ENCODE measurements around the gene GRK5. TPM values are rescaled to one million over a fixed set of nuclear protein-coding genes. Genes with fewer than 3 reads are reported as not detected.
A peak's percentile ranks its signal among the peaks of the same experiment; 100 is the strongest.

GRK5 gene
- total RNA-seq, 1 experiment from 2014 or later, result 1.2 TPM

DNA sequence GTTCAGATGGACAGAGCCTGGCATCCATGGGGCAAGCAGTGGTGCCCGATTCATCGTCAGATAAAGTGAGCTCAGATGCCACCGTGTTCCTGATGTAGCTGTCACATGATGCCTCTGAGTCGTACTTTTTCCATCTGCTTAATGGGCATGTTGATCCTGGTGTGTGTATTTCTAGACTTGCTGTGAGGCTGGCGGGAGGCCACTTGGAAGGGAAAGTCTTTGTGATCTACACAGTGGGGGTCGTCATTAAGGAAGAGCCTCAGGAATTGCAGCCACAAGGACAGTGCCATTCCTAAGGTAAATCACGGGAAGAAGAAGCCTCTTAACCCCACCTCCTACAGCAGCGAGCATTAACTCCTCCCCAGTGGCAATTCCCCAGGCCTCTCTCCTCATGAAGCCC lies 272.2 kb downstream of the GRK5 start:
- Histone ChIP-seq H4K91ac (ENCODE audit: insufficient read length, low read depth, low read length) (no peak overlapping the region), H3K27ac (ENCODE audit: insufficient read length, low read depth, low read length) (no peak overlapping the region), H2BK12ac (ENCODE audit: insufficient read length, low read depth, low read length) (no peak overlapping the region), H2BK120ac (ENCODE audit: low read depth, low read length, poor library complexity, severe bottlenecking) (no peak overlapping the region), H3K4me2 (ENCODE audit: insufficient read depth, insufficient read length, low read length) (no peak overlapping the region), H4K5ac (ENCODE audit: insufficient read length, low read depth, low read length) (no peak overlapping the region), H3K9ac (ENCODE audit: extremely low read depth, insufficient read length, low read length) (no peak overlapping the region), H3K27me3 (ENCODE audit: insufficient read depth, low read length) (peaks cover 45% of the 10 kb centered on the region), H3K79me1 (ENCODE audit: insufficient read depth, low read depth, low read length, poor library complexity, severe bottlenecking) (no peaks in the 10 kb centered on the region), H2AFZ (ENCODE audit: low read length) (no peak overlapping the region), H2BK20ac (ENCODE audit: low read depth, low read length, poor library complexity, severe bottlenecking) (no peak overlapping the region), H3T11ph (ENCODE audit: low read length) (no peak overlapping the region), H2BK5ac (ENCODE audit: insufficient read length, low read length) (no peak overlapping the region), H3K4ac (ENCODE audit: low read depth, low read length) (no peak overlapping the region), H3K4me1 (ENCODE audit: insufficient read depth, low read length) (no peaks in the 10 kb centered on the region; the same call in 1 of the 2 replicates), H3K56ac (ENCODE audit: insufficient read length, low read depth, low read length) (no peak overlapping the region), H3K23me2 (ENCODE audit: insufficient read length, low read depth, low read length, poor library complexity, severe bottlenecking) (no peaks in the 10 kb centered on the region), H4K8ac (replicated peaks; ENCODE audit: insufficient read length, low read depth, low read length) (no peak overlapping the region), H3K14ac (ENCODE audit: insufficient read depth, low read length) (no peak overlapping the region), H3K79me2 (ENCODE audit: insufficient read depth, low read length) (no peaks in the 10 kb centered on the region), H3K9me3 (ENCODE audit: control insufficient read depth, low read depth, low read length) (no peaks in the 10 kb centered on the region), H3K18ac (ENCODE audit: insufficient read length, low read depth, low read length) (no peak overlapping the region), H2AK5ac (ENCODE audit: insufficient read length, low read length) (no peak overlapping the region), H4K20me1 (ENCODE audit: control insufficient read depth, insufficient read depth, insufficient read length) (no peaks in the 10 kb centered on the region), H2BK15ac (ENCODE audit: low read depth, low read length) (no peak overlapping the region), H3K23ac (ENCODE audit: insufficient read length, low read depth, low read length) (no peak overlapping the region)
- peaks cover 10 to 24% of the 10 kb centered on the region in 2 experiments for H3K4me1 Mint-ChIP-seq
- TF ChIP-seq, protein P1, sequence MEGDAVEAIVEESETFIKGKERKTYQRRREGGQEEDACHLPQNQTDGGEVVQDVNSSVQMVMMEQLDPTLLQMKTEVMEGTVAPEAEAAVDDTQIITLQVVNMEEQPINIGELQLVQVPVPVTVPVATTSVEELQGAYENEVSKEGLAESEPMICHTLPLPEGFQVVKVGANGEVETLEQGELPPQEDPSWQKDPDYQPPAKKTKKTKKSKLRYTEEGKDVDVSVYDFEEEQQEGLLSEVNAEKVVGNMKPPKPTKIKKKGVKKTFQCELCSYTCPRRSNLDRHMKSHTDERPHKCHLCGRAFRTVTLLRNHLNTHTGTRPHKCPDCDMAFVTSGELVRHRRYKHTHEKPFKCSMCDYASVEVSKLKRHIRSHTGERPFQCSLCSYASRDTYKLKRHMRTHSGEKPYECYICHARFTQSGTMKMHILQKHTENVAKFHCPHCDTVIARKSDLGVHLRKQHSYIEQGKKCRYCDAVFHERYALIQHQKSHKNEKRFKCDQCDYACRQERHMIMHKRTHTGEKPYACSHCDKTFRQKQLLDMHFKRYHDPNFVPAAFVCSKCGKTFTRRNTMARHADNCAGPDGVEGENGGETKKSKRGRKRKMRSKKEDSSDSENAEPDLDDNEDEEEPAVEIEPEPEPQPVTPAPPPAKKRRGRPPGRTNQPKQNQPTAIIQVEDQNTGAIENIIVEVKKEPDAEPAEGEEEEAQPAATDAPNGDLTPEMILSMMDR (conservative IDR thresholded peaks at IDR 0.05), result no peak
- DNase-seq, result peak; percentile 72
- WGBS (ENCODE audit: extremely low coverage, insufficient read length, low lambda C conversion rate), result no CpG with 5 or more reads among the region's 8 CpGs
- H3K27ac Mint-ChIP-seq, result no peak overlapping the region
- H3K9me3 Mint-ChIP-seq, result no peaks in the 10 kb centered on the region
- H3K27me3 Mint-ChIP-seq (ENCODE audit: low read depth), result peaks cover 97% of the 10 kb centered on the region
- H3K4me3 Mint-ChIP-seq, result peak overlapping the region in 1 of 2 experiments; percentile 2; a peak in 1 of 5 replicates
- H3K36me3 Mint-ChIP-seq (ENCODE audit: insufficient read depth in 1 of 3, low read depth in 3 of 3), result no peaks in the 10 kb centered on the region; a peak in 1 of 7 replicates

Data from H9 (cell line).